NOMO-1 treated with DMSO at 0.1 percent for 48 hours (cell line): ENCODE measurements around the gene RALGAPA2.

Experiments
- DNase-seq: peaks from one replicate; lab custom pipeline; 2025; ENCODE audit not compliant: unreplicated experiment; lab: John Stamatoyannopoulos, UW

RALGAPA2 gene

DNA sequence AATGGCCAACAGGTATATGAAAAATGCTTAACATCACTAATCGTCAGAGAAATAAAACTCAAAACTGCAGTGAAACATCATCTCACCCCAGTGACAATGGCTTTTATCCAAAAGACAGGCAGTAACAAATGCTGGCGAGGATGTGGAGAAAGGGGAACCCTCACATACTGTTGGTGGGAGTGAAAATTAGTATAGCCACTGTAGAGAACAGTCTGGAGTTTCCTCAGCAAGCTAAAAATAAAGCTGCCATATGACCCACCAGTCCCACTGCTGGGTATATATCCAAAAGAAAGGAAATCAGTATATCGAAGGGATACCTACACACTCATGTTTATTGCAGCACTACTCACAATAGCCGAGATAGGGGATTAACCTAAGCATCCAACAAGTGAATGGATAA is 368.0 kb downstream of the RALGAPA2 start:
- no peak for DNase-seq

DNA sequence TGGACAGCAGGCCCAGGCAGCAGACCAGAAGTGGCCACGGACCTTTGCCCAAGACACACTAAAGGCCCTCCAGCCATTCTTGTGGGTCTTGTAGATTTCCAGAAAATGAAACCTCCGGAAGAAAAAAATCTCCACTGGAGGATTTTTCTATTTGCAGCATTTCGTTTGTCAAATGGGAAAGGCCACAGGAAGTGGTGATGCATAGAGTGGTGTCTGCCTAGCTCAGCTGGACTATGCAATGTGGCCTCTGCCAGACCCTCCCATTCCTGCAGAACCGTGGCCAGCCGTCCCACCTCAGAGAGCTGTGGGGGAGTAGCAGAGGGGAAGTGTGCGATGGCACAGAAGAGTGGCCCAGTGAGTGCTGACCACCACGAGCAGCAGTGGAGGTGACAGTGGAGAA is 368.5 kb downstream of the RALGAPA2 start:
- DNase-seq: no peak
